Neural progenitor cell (in vitro differentiated cells): Measurements from ENCODE around the gene REM2. TPM values are rescaled to one million over a fixed set of nuclear protein-coding genes. Genes with fewer than 3 reads are reported as not detected.

ENCODE experiments used
- DNase-seq: peaks from one replicate; pipeline ENCODE4 v3.0.0-alpha.2; 2016; ENCODE audit warnings: low spot score
- H2AFZ ChIP-seq: fragments of 200-600 bp; sonication (generic); replicated peaks from 2 replicates; pipeline ENCODE4 v1.6.1; 2016; ENCODE audit warnings: antibody characterized with exemption
- H3F3A ChIP-seq: fragments of 200-600 bp; sonication (generic); 2 replicates; pipeline ENCODE4 v1.6.1; 2016; ENCODE audit warnings: antibody characterized with exemption, low read depth
- H3K27ac ChIP-seq: fragments of 200-600 bp; sonication (generic); 2 replicates; pipeline ENCODE4 v1.5.1; 2016; ENCODE audit warnings: mild to moderate bottlenecking
- H3K27me3 ChIP-seq: fragments of 200-600 bp; sonication (generic); 2 replicates; pipeline ENCODE4 v1.6.1; 2016; ENCODE audit warnings: mild to moderate bottlenecking, moderate library complexity
- H3K36me3 ChIP-seq: fragments of 200-600 bp; sonication (generic); 2 replicates; pipeline ENCODE4 v1.5.1; 2016
- H3K4me1 ChIP-seq: fragments of 200-600 bp; sonication (generic); 2 replicates; pipeline ENCODE4 v1.6.1; 2016; ENCODE audit warnings: mixed run types
- H3K4me2 ChIP-seq: fragments of 200-600 bp; sonication (generic); 2 replicates; pipeline ENCODE4 v1.6.1; 2016
- H3K4me3 ChIP-seq: fragments of 200-600 bp; sonication (generic); 2 replicates; pipeline ENCODE4 v1.5.1; 2016
- H3K79me2 ChIP-seq: fragments of 200-600 bp; sonication (generic); 2 replicates; pipeline ENCODE4 v1.6.1; 2016; ENCODE audit warnings: low read depth
- H3K9ac ChIP-seq: fragments of 200-600 bp; sonication (generic); 2 replicates; pipeline ENCODE4 v1.6.1; 2016
- H3K9me3 ChIP-seq: fragments of 200-600 bp; sonication (generic); 2 replicates; pipeline ENCODE4 v1.5.1; 2016; ENCODE audit warnings: low read depth
- H4K20me1 ChIP-seq: fragments of 200-600 bp; sonication (generic); 2 replicates; pipeline ENCODE4 v1.6.1; 2016; ENCODE audit warnings: low read depth
- H3K27ac Mint-ChIP-seq: 3 replicates; pipeline ENCODE4 v1.8.0; 2021; ENCODE audit warnings: mixed read lengths
- H3K27me3 Mint-ChIP-seq: 2 replicates; pipeline ENCODE4 v1.8.0; 2022; ENCODE audit warnings: low read depth, mild to moderate bottlenecking, inconsistent platforms, moderate library complexity, mixed read lengths; ENCODE audit not compliant: insufficient read depth
- H3K36me3 Mint-ChIP-seq: 3 replicates; pipeline ENCODE4 v1.8.0; 2021; ENCODE audit warnings: mixed read lengths
- H3K4me1 Mint-ChIP-seq: 3 replicates; pipeline ENCODE4 v1.8.0; 2021; ENCODE audit warnings: mixed read lengths
- H3K4me3 Mint-ChIP-seq: 3 replicates; pipeline ENCODE4 v1.8.0; 2021; ENCODE audit warnings: mild to moderate bottlenecking, moderate library complexity, mixed read lengths
- H3K9me3 Mint-ChIP-seq: 3 replicates; pipeline ENCODE4 v1.8.0; 2020; ENCODE audit warnings: mixed read lengths
- EZH2 ChIP-seq: fragments of 200-600 bp; sonication (generic); IDR thresholded peaks from 2 replicates; pipeline ENCODE4 v1.6.1; 2017; ENCODE audit warnings: antibody characterized with exemption, mild to moderate bottlenecking, moderate library complexity
- EZH2phosphoT487 ChIP-seq: fragments of 200-600 bp; sonication (generic); IDR thresholded peaks from 2 replicates; pipeline ENCODE4 v1.6.1; 2017; ENCODE audit warnings: antibody characterized with exemption
- total RNA-seq: library from RNA; depleted of rRNA; stranded (reverse); fragments of >200 nt; gene quantifications from 2 replicates; pipeline ENCODE4 v1.2.3, GENCODE V29; 2015; ENCODE audit warnings: low replicate concordance
- TF ChIP-seq, protein P1 (sequence below): fragments of 200-600 bp; sonication (generic); IDR thresholded peaks from 2 replicates; pipeline ENCODE4 v1.5.1; 2017; ENCODE audit warnings: antibody characterized with exemption, mild to moderate bottlenecking

Gene REM2
- total RNA-seq, 1 donor from 2014 or later = 1.7 TPM

GRCh38 chr14:22929104-22929960 lies 46.3 kb downstream of the REM2 start, which contains the start of gene PRMT5:
Gene PRMT5, minus strand, starts transcription at chr14:22929376. Its CDS starts 15 bp downstream, at chr14:22929361.
- no peaks in the 10 kb centered on the region for H3K9me3 Mint-ChIP-seq
- no peak within 1 kb of the TSS for H3K27ac Mint-ChIP-seq
- Histone ChIP-seq H3K36me3 (no peaks in the 10 kb centered on the region), H3K27me3 (no peaks in the 10 kb centered on the region), H3F3A (peaks cover 34% of the 10 kb centered on the region), H3K27ac (peak within 1 kb of the TSS; percentile 57), H3K4me3 (peak within 1 kb of the TSS; percentile 90), H3K4me2 (peak within 1 kb of the TSS; percentile 96), H2AFZ (peak within 1 kb of the TSS; percentile 81), H4K20me1 (no peaks in the 10 kb centered on the region), H3K9ac (peak within 1 kb of the TSS; percentile 78), H3K4me1 (peaks cover 12% of the 10 kb centered on the region), H3K79me2 (peaks cover 27% of the 10 kb centered on the region), H3K9me3 (no peaks in the 10 kb centered on the region)
- H3K4me1 Mint-ChIP-seq = peaks cover 19% of the 10 kb centered on the region
- H3K36me3 Mint-ChIP-seq = peaks cover 18% of the 10 kb centered on the region
- peak; percentile 99 for DNase-seq
- no peak within 1 kb of the TSS for H3K4me3 Mint-ChIP-seq
- peaks cover 6% of the 10 kb centered on the region for H3K27me3 Mint-ChIP-seq
- TF ChIP-seq, protein P1, sequence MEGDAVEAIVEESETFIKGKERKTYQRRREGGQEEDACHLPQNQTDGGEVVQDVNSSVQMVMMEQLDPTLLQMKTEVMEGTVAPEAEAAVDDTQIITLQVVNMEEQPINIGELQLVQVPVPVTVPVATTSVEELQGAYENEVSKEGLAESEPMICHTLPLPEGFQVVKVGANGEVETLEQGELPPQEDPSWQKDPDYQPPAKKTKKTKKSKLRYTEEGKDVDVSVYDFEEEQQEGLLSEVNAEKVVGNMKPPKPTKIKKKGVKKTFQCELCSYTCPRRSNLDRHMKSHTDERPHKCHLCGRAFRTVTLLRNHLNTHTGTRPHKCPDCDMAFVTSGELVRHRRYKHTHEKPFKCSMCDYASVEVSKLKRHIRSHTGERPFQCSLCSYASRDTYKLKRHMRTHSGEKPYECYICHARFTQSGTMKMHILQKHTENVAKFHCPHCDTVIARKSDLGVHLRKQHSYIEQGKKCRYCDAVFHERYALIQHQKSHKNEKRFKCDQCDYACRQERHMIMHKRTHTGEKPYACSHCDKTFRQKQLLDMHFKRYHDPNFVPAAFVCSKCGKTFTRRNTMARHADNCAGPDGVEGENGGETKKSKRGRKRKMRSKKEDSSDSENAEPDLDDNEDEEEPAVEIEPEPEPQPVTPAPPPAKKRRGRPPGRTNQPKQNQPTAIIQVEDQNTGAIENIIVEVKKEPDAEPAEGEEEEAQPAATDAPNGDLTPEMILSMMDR = no peak
- TF ChIP-seq EZH2phosphoT487 = no peak
- TF ChIP-seq EZH2 = no peak

- no peak for DNase-seq
- Histone ChIP-seq H3K27ac (no peak overlapping the region), H3K36me3 (no peaks in the 10 kb centered on the region), H3F3A (peaks cover 34% of the 10 kb centered on the region), H3K27me3 (no peaks in the 10 kb centered on the region), H3K4me2 (peak overlapping the region; percentile 80), H2AFZ (peak overlapping the region; percentile 77), H3K9me3 (no peaks in the 10 kb centered on the region), H3K4me3 (peak overlapping the region; percentile 90), H3K4me1 (peaks cover 12% of the 10 kb centered on the region), H3K9ac (no peak overlapping the region), H3K79me2 (peaks cover 27% of the 10 kb centered on the region), H4K20me1 (no peaks in the 10 kb centered on the region)
- Mint-ChIP-seq H3K9me3 (no peaks in the 10 kb centered on the region), H3K27ac (no peak overlapping the region), H3K27me3 (peaks cover 6% of the 10 kb centered on the region), H3K4me3 (no peak overlapping the region), H3K36me3 (peaks cover 13% of the 10 kb centered on the region), H3K4me1 (peaks cover 19% of the 10 kb centered on the region)
- TF ChIP-seq EZH2phosphoT487 = no peak
- TF ChIP-seq, protein P1 = no peak
- TF ChIP-seq EZH2 = no peak
Observed at GRCh38 chr14:22929961-22930364, 46.9 kb downstream of the REM2 start.

GRCh38 chr14:22932146-22932545 lies 49.1 kb downstream of the REM2 start:
- H3K4me2 ChIP-seq = no peak overlapping the region
- peaks cover 6% of the 10 kb centered on the region for H3K27me3 Mint-ChIP-seq
- H3K36me3 ChIP-seq = no peaks in the 10 kb centered on the region
- H3K36me3 Mint-ChIP-seq = peaks cover 1% of the 10 kb centered on the region
- H3K9me3 ChIP-seq = no peaks in the 10 kb centered on the region
- H4K20me1 ChIP-seq = no peaks in the 10 kb centered on the region
- no peak overlapping the region for H3K27ac ChIP-seq
- no peak for DNase-seq
- peaks cover 34% of the 10 kb centered on the region for H3F3A ChIP-seq
- H3K9ac ChIP-seq = no peak overlapping the region
- H3K9me3 Mint-ChIP-seq = no peaks in the 10 kb centered on the region
- H3K4me1 Mint-ChIP-seq = peaks cover 15% of the 10 kb centered on the region
- no peak overlapping the region for H3K27ac Mint-ChIP-seq
- no peaks in the 10 kb centered on the region for H3K27me3 ChIP-seq
- TF ChIP-seq EZH2phosphoT487 (no peak), EZH2 (no peak)
- TF ChIP-seq, protein P1 = no peak
- H2AFZ ChIP-seq = no peak overlapping the region
- peaks cover 19% of the 10 kb centered on the region for H3K79me2 ChIP-seq
- H3K4me3 Mint-ChIP-seq = peak overlapping the region; percentile 21
- no peak overlapping the region for H3K4me3 ChIP-seq
- H3K4me1 ChIP-seq = peaks cover 12% of the 10 kb centered on the region
